Stimulated activated CD8-positive, alpha-beta memory T cell treated with anti-CD3 and anti-CD28 coated beads, Interleukin-7, amount 100 ng/mL, for 4 hours (primary cell): ENCODE data around the gene CLCN2.
"Not testable (repeated sequence)": the region's sequence is repeated elsewhere in the genome, so short reads cannot be mapped to it uniquely, and the experiment has no call there.

ENCODE experiments used
- DNase-seq, 2 donors: peaks; one replicate each; pipeline ENCODE4 v3.0.0-alpha.2; 2020; ENCODE audit warnings: low read depth in 2 of 2

The CLCN2 gene

GRCh38 chr3:184345317-184346144 lies 15.9 kb downstream of the CLCN2 start:
- no peak for DNase-seq

- DNase-seq: no peak
Measured at GRCh38 chr3:184344579-184345316, 16.7 kb downstream of the CLCN2 start.

- DNase-seq: no peak
Measured at GRCh38 chr3:184343200-184343876, 18.1 kb downstream of the CLCN2 start.

- DNase-seq: no peak
Measured at GRCh38 chr3:184341925-184342324, 19.5 kb downstream of the CLCN2 start.

- not testable (repeated sequence) for DNase-seq
Measured at GRCh38 chr3:184339451-184340135, 21.8 kb downstream of the CLCN2 start.

GRCh38 chr3:184339001-184339400 lies 22.4 kb downstream of the CLCN2 start:
- DNase-seq: no peak

- DNase-seq: no peak
Measured at GRCh38 chr3:184338511-184338945, 22.9 kb downstream of the CLCN2 start.

- no peak for DNase-seq
Measured at GRCh38 chr3:184337981-184338380, 23.4 kb downstream of the CLCN2 start.

GRCh38 chr3:184337399-184337714 lies 24.0 kb downstream of the CLCN2 start, which contains the start of gene FAM131A:
Gene FAM131A, plus strand, starts transcription at chr3:184337600. Its CDS starts 31 bp downstream, at chr3:184337631.
- no peak for DNase-seq

GRCh38 chr3:184336547-184337398 lies 24.6 kb downstream of the CLCN2 start:
- no peak for DNase-seq

GRCh38 chr3:184335661-184336546 lies 25.5 kb downstream of the CLCN2 start:
- DNase-seq: peak; percentile 70 to 77

- no peak for DNase-seq
Measured at GRCh38 chr3:184335291-184335660, 26.1 kb downstream of the CLCN2 start.

GRCh38 chr3:184334470-184335158 lies 26.8 kb downstream of the CLCN2 start:
- peak in 1 of 2 donors; percentile 30 for DNase-seq

- DNase-seq: no peak
Measured at GRCh38 chr3:184333700-184334099, 27.7 kb downstream of the CLCN2 start.

- DNase-seq: no peak
Measured at GRCh38 chr3:184333190-184333589, 28.2 kb downstream of the CLCN2 start.

GRCh38 chr3:184332370-184333090 lies 28.9 kb downstream of the CLCN2 start:
- no peak for DNase-seq

GRCh38 chr3:184328516-184328915 lies 32.9 kb downstream of the CLCN2 start:
- no peak for DNase-seq

- DNase-seq: no peak
Measured at GRCh38 chr3:184327171-184327570, 34.2 kb downstream of the CLCN2 start.
